ENCODE measurements around the gene DMBT1. TPM values are rescaled to one million over a fixed set of nuclear protein-coding genes. Genes with fewer than 3 reads are reported as not detected.

DMBT1 gene
- total and polyA plus RNA-seq, 4 donors = 0.03 TPM; not detected in 3

- no peak for DNase-seq (ENCODE audit: low spot score)
- Histone ChIP-seq H3K4me3 (ENCODE audit: low read depth in 1 of 3, low read length in 3 of 3) (no peak overlapping the region), H3K36me3 (ENCODE audit: control insufficient read depth in 4 of 4, insufficient read depth in 3 of 4, low read depth in 1 of 4, low read length in 3 of 4) (no peaks in the 10 kb centered on the region), H3K9me3 (ENCODE audit: control insufficient read depth in 4 of 4, low read length in 3 of 4) (no peaks in the 10 kb centered on the region), H3K4me1 (ENCODE audit: control insufficient read depth in 4 of 4, insufficient read depth in 4 of 4, low read length in 3 of 4) (peaks cover 3 to 10% (median 3%) of the 10 kb centered on the region in 4 donors), H3K27ac (ENCODE audit: low read depth in 1 of 2, low read length in 2 of 2) (no peak overlapping the region), H3K9ac (ENCODE audit: low read depth in 1 of 2, low read length in 2 of 2) (no peak overlapping the region), H3K27me3 (ENCODE audit: control insufficient read depth in 4 of 4, insufficient read depth in 4 of 4, low read length in 3 of 4) (no peaks in the 10 kb centered on the region)
- TF ChIP-seq FOXA1 (IDR thresholded peaks at IDR 0.05) (no peak), REST (IDR thresholded peaks at IDR 0.05) (no peak)
- WGBS = 88% methylated on average over 10 of the region's 10 CpGs
Observed at GRCh38 chr10:122543676-122544445, 16.7 kb upstream of the DMBT1 start.

DNA sequence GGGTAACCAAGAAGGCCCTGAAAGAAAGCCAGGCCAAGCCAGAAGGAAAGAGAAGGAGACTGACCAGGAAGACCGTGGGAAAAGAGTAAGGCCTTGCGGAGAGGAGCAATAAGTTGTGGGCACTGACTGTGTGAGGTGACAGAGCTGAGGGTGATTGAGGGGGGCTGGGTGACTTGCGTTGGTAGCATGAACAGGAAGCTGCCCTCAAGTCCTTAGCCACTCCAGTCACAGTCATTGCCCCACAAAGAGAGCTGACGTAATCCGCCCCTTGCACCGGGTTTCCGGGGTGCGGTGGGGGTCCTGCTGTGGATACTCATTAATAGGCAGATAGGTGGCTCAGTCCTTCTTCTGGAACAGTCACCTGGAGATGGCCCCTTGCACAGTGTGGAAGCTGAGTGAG lies 16.1 kb upstream of the DMBT1 start:
- 94% methylated on average over 8 of the region's 8 CpGs for WGBS
- no peak overlapping the region for H3K27ac ChIP-seq (ENCODE audit: low read depth in 1 of 2, low read length in 2 of 2)
- H3K9ac ChIP-seq (ENCODE audit: low read depth in 1 of 2, low read length in 2 of 2) = no peak overlapping the region
- H3K4me1 ChIP-seq (ENCODE audit: control insufficient read depth in 4 of 4, insufficient read depth in 4 of 4, low read length in 3 of 4) = peaks cover 3 to 10% (median 3%) of the 10 kb centered on the region in 4 donors
- TF ChIP-seq ZBTB33 (IDR thresholded peaks at IDR 0.05) = no peak
- TF ChIP-seq TAF1 (conservative IDR thresholded peaks at IDR 0.05) = no peak
- no peak for TF ChIP-seq REST (IDR thresholded peaks at IDR 0.05)
- no peak for TF ChIP-seq RAD21 (IDR thresholded peaks at IDR 0.05)
- no peak overlapping the region for H3K4me3 ChIP-seq (ENCODE audit: low read depth in 1 of 3, low read length in 3 of 3)
- H3K36me3 ChIP-seq (ENCODE audit: control insufficient read depth in 4 of 4, insufficient read depth in 3 of 4, low read depth in 1 of 4, low read length in 3 of 4) = no peaks in the 10 kb centered on the region
- H3K27me3 ChIP-seq (ENCODE audit: control insufficient read depth in 4 of 4, insufficient read depth in 4 of 4, low read length in 3 of 4) = no peaks in the 10 kb centered on the region
- H3K9me3 ChIP-seq (ENCODE audit: control insufficient read depth in 4 of 4, low read length in 3 of 4) = no peaks in the 10 kb centered on the region
- DNase-seq (ENCODE audit: low spot score) = no peak

- WGBS = 96% methylated on average over 8 of the region's 8 CpGs
- Histone ChIP-seq H3K9ac (ENCODE audit: low read depth in 1 of 2, low read length in 2 of 2) (no peak overlapping the region), H3K36me3 (ENCODE audit: control insufficient read depth in 4 of 4, insufficient read depth in 3 of 4, low read depth in 1 of 4, low read length in 3 of 4) (no peaks in the 10 kb centered on the region), H3K9me3 (ENCODE audit: control insufficient read depth in 4 of 4, low read length in 3 of 4) (no peaks in the 10 kb centered on the region), H3K4me1 (ENCODE audit: control insufficient read depth in 4 of 4, insufficient read depth in 4 of 4, low read length in 3 of 4) (peaks cover 1 to 10% (median 3%) of the 10 kb centered on the region in 4 donors), H3K27ac (ENCODE audit: low read depth in 1 of 2, low read length in 2 of 2) (no peak overlapping the region), H3K4me3 (ENCODE audit: low read depth in 1 of 3, low read length in 3 of 3) (no peak overlapping the region), H3K27me3 (ENCODE audit: control insufficient read depth in 4 of 4, insufficient read depth in 4 of 4, low read length in 3 of 4) (no peaks in the 10 kb centered on the region)
- TF ChIP-seq, protein P1, sequence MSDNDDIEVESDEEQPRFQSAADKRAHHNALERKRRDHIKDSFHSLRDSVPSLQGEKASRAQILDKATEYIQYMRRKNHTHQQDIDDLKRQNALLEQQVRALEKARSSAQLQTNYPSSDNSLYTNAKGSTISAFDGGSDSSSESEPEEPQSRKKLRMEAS (IDR thresholded peaks at IDR 0.05) = no peak
- TF ChIP-seq, protein P2, sequence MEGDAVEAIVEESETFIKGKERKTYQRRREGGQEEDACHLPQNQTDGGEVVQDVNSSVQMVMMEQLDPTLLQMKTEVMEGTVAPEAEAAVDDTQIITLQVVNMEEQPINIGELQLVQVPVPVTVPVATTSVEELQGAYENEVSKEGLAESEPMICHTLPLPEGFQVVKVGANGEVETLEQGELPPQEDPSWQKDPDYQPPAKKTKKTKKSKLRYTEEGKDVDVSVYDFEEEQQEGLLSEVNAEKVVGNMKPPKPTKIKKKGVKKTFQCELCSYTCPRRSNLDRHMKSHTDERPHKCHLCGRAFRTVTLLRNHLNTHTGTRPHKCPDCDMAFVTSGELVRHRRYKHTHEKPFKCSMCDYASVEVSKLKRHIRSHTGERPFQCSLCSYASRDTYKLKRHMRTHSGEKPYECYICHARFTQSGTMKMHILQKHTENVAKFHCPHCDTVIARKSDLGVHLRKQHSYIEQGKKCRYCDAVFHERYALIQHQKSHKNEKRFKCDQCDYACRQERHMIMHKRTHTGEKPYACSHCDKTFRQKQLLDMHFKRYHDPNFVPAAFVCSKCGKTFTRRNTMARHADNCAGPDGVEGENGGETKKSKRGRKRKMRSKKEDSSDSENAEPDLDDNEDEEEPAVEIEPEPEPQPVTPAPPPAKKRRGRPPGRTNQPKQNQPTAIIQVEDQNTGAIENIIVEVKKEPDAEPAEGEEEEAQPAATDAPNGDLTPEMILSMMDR (IDR thresholded peaks at IDR 0.05; ENCODE audit: low read depth, low read length, missing input control) = no peak
- no peak for TF ChIP-seq GABPA (IDR thresholded peaks at IDR 0.05 in 1 of 2, conservative IDR thresholded peaks at IDR 0.05 in 1 of 2)
- no peak for TF ChIP-seq HNF4G (IDR thresholded peaks at IDR 0.05)
- TF ChIP-seq NR2F2 (IDR thresholded peaks at IDR 0.05) = no peak
- no peak for DNase-seq (ENCODE audit: low spot score)
Observed at GRCh38 chr10:122546242-122546641, 14.3 kb upstream of the DMBT1 start.

All from liver (tissue), 9 donors.